GM21515 (cell line): Measurements from ENCODE around the gene DHRS4L2.
"Not testable (repeated sequence)": the region's sequence is repeated elsewhere in the genome, so short reads cannot be mapped to it uniquely, and the experiment has no call there.

Experiments
- ATAC-seq: cut with Tn5 transposase; IDR thresholded peaks from one replicate; pipeline ENCODE4 v1.9.1; 2021; ENCODE audit not compliant: unreplicated experiment

Gene DHRS4L2

DNA sequence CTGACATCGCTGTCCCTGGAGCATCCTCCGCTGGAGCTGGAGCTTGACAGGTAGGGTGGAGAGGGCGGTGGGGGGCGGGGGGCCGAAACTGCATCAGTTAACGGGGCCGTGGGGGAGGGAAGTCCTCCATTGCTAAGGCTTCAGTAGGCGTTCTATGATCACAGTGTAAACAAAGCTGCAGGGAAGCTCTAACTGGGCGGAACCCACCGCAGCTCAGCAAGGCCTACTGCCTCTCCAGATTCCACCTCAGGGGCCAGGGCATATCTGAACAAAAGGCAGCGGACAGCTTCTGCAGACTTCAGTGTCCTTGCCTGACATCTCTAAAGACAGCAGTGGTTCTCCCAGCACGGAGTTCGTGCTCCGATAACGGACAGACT lies 18.5 kb upstream of the DHRS4L2 start:
- ATAC-seq, result not testable (repeated sequence)

DNA sequence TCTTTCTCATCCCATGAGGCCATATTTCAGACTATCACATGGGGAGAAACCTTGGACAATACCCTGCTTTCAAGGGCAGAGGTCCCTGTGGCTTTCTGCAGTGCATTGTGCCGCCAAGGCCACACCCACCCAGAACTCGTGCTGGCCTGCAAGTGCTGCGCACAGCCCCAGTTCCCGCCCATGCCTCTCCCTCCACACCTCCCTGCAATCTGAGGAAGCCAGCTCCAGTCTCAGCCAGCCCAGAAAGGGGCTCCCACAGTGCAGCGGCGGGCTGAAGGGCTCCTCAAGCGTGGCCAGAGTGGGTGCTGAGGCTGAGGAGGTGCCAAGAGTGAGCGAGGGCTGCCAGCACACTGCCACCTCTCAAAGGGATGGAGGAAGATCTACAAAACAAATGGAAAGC lies 15.6 kb upstream of the DHRS4L2 start:
- ATAC-seq, result not testable (repeated sequence)

DNA sequence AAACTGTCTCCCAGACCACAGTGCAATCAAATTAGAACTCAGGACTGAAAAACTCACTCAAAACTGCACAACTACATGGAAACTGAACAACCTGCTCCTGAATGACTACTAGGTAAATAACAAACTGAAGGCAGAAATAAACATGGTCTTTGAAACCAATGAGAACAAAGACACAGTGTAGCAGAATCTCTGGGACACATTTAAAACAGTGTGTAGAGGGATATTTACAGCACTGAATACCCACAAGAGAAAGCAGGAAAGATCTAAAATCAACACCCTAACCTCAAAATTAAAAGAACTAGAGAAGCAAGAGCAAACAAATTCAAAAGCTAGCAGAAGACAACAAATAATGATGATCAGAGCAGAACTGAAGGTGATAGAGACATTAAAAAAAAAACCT lies 14.7 kb upstream of the DHRS4L2 start:
- not testable (repeated sequence) for ATAC-seq

DNA sequence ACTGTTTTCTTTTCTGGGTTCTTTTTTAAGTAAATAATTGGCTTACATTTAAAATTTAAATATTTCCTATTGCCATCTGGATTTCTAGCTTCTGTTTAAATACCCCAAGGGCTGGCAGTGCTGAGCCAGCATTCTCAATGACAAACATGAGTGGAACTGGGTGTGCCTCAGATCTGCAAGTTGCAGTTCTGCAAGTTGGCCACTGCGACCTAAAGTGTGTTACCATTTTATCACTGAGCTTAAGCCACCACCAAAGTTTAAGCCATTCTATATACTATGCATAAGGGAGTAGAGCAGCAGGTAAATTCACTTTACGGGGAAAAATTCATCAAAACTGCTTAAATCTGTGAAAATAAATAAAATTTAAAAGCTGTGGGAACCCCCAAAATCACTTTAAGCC lies 11.5 kb upstream of the DHRS4L2 start:
- not testable (repeated sequence) for ATAC-seq

DNA sequence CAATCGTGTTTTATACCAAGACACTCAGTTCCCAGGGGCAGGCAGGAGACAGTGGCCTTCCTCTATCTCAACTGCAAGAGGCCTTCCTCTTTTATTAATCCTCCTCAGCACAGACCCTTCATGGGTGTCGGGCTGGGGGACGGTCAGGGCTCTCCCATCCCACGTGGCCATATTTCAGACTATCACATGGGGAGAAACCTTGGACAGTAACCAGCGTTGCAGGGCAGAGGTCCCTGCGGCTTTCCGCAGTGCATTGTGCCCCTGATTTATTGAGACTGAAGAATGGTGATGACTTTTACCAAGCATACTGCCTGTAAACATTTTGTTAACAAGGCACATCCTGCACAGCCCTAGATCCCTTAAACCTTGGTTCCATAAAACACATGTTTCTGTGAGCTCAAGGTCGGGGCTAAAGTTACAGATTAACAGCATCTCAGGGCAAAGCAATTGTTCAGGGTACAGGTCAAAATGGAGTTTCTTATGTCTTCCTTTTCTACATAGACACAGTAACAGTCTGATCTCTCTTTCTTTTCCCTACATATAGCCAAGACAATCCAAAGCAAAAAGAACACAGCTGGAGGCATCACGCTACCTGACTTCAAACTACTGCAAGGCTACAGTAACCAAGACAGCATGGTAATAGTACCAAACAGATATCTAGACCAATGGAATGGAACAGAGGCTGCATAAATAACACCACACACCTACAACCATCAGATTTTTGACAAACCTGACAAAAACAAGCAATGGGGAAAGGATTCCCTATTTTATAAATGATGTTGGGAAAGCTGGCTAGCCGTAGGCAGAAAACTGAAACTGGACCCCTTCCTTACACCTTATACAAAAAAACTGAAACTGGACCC lies 6.5 kb upstream of the DHRS4L2 start:
- ATAC-seq, result not testable (repeated sequence)

DNA sequence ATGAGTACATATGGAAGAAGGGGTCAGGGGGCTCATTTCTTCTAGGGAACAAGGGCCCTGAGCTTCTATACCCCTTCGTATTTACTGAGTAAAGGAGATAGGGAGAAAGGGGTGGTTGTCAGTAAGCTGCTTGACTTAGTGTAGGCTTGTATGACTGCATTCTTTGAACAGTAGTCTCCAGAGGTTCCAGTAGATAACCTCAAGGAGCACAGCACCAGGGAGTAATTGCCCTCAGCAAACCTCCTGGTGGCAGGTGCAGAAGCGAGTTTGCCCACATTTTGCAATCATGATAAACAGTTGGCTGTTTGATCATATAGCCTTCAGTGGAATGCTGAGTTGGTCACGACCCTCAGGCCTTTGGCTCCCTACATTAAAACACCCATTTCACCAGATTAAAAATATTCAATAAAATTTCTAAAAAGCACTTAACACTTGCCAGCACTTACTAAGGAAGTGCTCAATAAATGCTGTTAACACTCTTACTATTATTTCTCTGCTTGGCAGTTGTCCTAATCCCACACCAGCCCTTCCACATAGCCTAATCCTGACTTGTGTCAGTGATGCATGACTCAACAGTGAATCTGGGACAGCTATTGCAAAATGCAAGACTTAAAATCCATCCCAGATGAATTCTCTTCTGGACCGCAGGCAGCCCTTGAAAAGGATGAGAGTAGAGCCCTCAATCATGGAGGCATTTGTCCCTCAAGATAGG lies 3.7 kb upstream of the DHRS4L2 start:
- ATAC-seq, result no peak

DNA sequence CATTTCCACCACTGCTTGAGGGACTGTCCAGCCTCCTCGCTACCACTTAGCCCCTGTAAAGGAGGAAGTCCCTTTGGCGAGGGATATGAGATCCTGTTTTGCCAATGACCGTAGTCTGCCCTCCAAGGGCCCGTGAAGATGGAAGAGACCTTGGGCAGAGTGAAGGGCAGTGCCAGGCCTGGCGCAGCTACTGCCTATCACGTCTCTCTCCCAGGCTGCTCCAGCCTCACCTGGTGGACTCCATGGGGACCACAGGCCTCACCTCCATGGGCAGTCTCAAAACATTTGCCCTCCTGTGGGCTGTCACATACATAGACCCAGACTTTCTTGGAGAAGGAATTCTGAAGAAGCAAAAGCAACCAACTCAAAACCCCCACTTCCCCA lies 514 bp upstream of the DHRS4L2 start:
- ATAC-seq, result peak; percentile 5

DNA sequence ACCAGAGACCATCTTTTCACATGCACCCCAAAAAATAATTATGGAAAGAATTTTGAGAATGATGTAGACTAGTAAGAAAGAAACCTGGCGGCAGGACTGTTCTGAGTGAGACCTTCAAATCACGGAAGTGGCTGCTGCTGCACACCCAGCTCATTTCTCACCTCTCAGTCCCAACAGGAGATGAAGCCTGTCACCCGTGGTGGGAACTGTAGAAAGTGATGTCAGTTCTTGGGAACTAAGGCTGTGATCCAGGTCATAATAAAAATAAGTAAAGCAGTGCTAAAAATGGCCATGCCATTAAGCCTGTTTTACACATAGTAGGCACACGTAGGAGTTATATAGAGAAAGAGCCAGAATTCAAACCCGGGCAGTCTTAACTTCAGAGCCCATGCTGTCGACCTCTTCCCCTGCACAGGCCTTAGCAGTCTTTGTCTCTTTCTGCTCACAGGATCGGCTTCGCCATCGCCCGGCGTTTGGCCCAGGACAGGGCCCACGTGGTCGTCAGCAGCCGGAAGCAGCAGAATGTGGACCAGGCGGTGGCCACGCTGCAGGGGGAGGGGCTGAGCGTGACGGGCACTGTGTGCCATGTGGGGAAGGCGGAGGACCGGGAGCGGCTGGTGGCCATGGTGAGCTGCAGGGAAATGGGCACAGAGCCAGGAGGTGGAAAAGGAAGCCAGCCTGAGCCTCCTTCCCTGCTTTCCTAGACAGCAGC lies 1.2 kb downstream of the DHRS4L2 start:
- not testable (repeated sequence) for ATAC-seq

DNA sequence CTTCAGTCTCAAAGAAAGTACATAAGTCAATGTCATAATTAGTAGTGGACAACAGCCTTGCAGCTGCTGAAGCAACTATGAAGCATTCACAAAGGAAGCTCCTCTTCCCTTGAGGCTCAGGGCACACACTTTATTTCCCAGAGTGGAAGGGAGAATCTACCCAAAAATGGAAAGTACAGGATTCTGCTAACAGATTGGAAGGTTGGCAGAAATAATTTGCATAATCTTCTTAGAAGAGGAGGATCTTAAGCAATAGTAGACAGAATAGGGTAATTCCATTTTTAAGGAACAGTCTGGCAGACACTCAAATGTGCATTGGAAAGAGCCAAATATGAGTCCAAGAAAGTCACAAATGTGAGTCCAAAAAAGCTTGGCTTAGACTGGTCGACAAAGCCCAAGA lies 2.2 kb downstream of the DHRS4L2 start:
- not testable (repeated sequence) for ATAC-seq

DNA sequence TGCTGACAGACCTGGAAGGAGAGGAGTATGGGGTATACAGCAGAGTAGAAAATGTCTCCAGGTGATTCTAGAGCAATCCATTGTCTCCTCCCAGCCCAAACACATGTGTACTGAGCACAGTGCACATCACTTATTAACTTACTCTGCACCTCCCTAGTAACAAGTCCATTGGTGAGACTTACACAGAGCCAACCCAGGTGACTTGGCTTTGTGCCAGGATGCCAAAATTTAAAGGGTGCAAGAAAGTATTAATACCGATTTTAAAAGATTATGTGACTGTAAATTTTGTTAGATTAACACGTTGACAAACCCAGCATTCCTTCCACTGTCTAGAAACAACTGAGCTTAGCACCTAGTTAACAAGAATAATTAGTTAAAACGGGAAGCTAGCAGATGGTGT lies 4.3 kb downstream of the DHRS4L2 start:
- ATAC-seq, result not testable (repeated sequence)

DNA sequence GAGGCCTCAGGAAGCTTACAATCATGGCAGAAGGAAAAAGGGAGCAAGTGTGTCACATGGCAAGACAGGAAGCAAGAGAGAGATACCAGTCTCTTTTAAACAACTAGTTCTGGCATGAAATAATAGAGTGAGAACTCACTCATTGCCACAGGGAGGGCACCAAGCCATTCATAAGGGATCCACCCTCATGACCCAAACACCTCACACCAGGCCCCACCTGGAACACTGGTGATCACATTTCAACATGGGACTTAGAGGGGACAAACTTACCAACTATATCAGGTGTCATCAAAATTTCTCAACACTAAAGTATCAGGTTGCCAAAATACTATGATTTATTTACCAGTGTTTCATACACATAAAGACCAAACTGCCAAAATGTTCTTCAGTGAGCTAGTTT lies 7.3 kb downstream of the DHRS4L2 start:
- not testable (repeated sequence) for ATAC-seq

DNA sequence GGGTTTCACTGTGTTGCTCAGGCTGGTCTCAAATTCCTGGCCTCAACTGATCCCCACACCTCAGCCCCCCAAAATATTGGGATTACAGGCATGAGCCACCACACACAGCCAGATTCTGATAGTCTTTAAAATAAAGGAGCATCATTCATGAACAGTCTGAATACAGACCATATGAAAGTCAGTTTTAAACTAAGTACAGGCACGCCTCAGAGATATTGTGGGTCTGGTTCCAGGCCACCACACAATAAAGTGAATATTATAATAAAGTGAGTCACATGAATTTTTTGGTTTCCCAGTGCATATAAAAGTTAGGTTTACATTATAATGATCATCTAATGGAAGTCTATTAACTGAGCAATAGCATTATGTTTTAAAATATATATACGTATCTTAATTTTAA lies 8.1 kb downstream of the DHRS4L2 start:
- not testable (repeated sequence) for ATAC-seq

DNA sequence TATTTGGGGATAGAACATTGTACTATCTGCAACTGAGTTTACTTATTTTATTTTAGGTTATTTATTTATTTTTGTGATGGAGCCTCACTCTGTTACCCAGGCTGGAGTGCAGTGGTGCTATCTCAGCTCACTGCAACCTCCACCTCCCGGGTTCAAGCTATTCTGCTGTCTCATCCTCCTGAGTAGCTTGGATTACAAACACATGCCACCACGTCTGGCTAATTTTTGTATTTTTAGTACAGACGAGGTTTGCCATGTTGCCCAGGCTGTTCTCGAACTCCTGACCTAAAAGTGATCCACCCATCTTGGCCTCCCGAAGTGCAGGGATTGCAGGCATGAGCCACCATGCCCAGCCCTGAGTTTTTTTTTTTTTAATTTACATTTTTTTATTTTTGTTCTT lies 10.9 kb downstream of the DHRS4L2 start:
- not testable (repeated sequence) for ATAC-seq

DNA sequence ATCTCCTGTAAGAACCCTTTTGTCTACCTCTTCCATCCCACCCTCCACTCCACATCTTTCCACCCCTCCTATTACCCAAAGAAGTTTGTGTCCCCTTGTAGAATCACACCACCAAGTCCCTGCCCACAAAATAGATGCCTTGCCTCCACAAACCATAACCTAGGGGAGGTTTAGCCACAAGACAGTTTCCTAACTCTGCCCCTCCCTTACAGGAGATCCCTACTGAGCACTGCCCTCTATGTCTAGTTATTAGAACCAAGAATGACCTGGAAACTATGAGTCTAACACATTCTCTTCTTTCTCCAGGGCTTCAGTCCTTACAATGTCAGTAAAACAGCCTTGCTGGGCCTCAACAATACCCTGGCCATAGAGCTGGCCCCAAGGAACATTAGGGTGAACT lies 12.3 kb downstream of the DHRS4L2 start:
- not testable (repeated sequence) for ATAC-seq

DNA sequence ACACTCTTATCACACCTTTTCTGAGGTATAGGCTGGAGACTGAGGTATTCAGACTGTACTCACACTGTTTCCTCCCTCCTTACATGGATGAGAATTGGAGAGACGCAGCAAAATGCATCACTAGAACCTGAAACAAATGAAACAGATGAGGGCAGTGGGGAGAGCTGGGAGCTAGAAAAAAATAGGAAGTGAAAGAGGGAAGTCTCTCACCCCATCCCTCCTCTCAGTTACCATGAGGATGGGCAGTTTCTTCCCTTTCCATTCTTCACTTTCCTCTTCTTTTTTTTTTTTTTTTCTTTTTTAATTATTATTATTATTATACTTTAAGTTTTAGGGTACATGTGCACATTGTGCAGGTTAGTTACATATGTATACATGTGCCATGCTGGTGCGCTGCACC lies 12.9 kb downstream of the DHRS4L2 start:
- ATAC-seq, result not testable (repeated sequence)

DNA sequence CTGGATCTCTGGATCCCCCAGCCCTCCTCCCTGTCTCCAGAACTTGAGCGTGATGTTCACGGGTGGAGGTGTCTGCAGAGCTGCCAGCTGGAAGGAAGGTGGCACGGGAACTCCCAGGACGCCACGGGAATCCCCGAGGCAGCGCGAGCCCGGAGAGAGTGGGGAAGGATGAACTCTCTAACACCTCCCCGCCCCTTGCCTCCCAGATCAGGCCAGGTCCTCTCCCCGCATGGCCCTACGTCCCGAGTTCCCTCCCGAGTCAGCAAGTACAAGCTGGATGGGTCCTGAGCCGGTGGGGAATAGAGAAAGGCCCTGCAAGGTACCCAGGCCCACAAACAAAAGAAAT lies 17.7 kb downstream of the DHRS4L2 start:
- peak; percentile 27 for ATAC-seq

DNA sequence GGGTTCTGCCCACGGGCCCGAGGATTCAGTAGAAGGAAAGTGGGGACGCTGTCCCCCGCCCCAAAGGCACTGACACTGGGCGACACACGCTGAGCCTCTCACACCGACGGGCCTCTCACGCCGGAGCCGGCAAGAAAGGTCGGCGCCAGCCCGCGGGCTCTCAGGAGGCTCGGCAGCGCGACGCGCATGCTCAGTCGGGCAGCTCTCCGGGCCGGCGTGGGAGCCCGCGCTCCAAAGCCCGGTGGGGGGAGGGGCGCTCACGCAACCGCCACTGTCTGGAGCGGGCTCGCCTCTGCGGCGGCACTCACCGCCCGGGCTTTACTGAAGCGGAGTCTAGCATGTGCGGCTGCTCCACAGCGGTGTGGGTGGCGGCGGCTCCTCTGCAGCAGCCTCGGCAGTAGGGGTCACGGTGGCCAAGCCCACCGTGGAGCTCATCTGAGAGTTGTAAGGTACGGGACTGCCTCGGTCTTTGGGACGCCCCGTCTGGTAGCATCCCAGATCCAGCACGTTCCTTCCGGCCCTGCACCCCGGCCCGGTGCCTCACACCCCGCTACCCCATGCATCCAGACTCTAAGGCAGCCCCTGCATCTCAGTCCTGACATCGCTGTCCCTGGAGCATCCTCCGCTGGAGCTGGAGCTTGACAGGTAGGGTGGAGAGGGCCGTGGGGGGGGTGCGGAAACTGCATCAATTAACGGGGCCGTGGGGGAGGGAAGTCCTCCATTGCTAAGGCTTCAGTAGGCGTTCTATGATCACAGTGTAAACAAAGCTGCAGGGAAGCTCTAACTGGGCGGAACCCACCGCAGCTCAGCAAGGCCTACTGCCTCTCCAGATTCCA lies 18.3 kb downstream of the DHRS4L2 start:
- ATAC-seq, result peak; percentile 88

DNA sequence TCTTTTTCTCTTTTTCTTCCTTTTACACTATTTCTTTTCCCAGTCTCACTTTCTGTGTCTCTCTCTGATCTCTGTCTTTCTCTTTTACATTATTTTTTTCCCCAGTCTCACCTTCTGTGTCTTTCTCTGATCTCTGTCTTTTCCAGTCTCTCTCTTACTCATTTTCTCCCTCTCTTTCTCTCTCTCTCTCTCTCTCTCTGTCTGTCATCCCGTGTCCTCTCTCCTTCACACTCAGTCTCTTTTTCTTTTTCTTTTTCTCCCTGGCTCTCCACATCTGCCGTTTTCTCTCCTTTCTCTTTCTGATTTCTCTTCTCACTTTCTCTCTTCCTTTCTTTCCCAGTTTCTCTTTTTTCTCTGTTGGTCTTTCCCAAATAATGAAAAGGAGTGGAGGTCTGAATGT lies 22.3 kb downstream of the DHRS4L2 start:
- no peak for ATAC-seq

DNA sequence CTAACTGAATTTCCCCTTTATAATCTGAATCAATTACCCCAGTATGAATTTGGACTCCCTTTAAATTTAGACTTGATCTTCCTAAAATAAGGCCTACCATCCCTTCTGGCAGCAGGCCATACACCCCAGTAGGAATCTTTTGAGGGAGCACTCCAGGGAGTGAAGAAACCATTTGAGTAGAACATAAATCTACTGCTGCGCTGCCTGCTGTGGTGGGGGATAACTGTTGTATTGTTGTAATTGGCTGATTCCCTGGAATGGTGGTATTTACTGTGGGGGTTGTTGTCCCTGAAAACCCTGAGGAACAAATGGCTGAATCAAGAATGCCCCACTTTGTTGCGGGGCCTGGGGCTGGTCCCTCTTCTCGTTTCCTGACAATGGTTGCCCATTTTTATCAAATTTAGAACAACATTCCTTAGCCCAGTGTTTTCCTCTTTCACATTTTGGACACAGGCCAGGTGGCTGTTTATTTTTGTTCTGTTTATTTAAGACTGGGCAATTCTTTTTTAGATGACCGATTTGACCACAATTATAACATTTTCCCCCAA lies 24.1 kb downstream of the DHRS4L2 start:
- not testable (repeated sequence) for ATAC-seq

DNA sequence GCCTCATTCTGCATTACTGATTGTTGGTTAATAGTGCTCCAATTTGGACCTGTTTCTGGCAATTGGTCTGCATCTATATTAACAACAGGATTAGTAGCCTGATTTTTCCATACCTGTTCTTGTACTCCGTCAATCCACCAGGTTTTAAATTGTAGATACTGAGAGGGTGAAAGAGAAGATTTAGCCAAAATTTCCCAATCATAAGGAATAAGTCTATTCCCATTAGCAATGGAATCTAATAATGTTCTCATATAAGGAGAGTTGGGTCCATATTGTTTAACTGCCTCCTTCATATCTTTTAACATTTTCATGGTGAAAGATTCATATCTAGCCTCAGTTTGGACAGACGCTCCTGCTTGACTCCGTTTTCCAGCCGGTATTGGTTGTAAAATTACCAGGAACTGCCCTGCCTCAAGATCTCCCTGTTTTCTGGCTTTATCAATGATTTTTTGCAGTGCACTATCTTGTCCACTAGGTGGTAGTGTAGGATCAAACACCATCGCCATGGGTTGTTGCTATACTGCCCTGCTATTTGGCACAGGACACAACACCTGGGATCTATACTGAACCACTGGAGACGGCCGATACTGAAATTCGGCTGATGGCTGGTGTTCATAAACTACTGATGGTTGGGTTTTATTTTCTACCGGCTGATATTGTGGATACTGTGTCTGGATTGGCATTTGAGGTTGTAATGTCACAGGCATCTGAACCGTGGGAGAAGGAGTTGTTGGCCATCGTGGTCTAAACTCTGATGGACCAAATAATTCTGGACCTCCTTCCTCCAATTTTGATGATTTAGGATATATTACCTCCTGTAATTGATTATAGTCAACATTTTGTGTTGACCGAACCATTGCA lies 25.2 kb downstream of the DHRS4L2 start:
- no peak for ATAC-seq
